Astrocyte (in vitro differentiated cells and primary cell): Measurements from ENCODE around the gene CYP2U1. TPM values are rescaled to one million over a fixed set of nuclear protein-coding genes. Genes with fewer than 3 reads are reported as not detected.
A peak's percentile ranks its signal among the peaks of the same experiment; 100 is the strongest.

Experiments
- DNase-seq: peaks from one replicate; pipeline ENCODE4 v3.0.0-alpha.2; 2010; ENCODE audit warnings: low read depth
- FAIRE-seq: peaks from 2 replicates; lab custom pipeline; 2011; peaks lifted over from hg19 to GRCh38; lab: Jason Lieb, UNC
- H2AFZ ChIP-seq: 2 replicates; pipeline ENCODE4 v1.6.0; 2012; ENCODE audit warnings: low read depth, low read length, inconsistent platforms
- H3K27ac ChIP-seq: 2 replicates; pipeline ENCODE4 v1.5.1; 2011; ENCODE audit warnings: low read depth, low read length, inconsistent platforms
- H3K27me3 ChIP-seq: 2 replicates; pipeline ENCODE4 v1.6.0; 2011; ENCODE audit warnings: low read length, inconsistent platforms; ENCODE audit not compliant: insufficient read depth
- H3K36me3 ChIP-seq: 2 replicates; pipeline ENCODE4 v1.5.1; 2011; ENCODE audit warnings: low read length, inconsistent platforms; ENCODE audit not compliant: insufficient read depth
- H3K4me1 ChIP-seq: 2 replicates; pipeline ENCODE4 v1.5.1; 2011; ENCODE audit warnings: low read length, inconsistent platforms; ENCODE audit not compliant: insufficient read depth
- H3K4me2 ChIP-seq: 2 replicates; pipeline ENCODE4 v1.6.0; 2012; ENCODE audit warnings: low read length, inconsistent platforms
- H3K4me3 ChIP-seq: 2 replicates; pipeline ENCODE4 v1.5.1; 2011; ENCODE audit warnings: low read depth, mild to moderate bottlenecking, low read length, inconsistent platforms; ENCODE audit not compliant: insufficient read depth
- H3K79me2 ChIP-seq: 2 replicates; pipeline ENCODE4 v1.6.0; 2012; ENCODE audit warnings: mild to moderate bottlenecking, low read length, inconsistent platforms; ENCODE audit not compliant: insufficient read depth
- H3K9ac ChIP-seq: 2 replicates; pipeline ENCODE4 v1.6.0; 2012; ENCODE audit warnings: mild to moderate bottlenecking, low read length, inconsistent platforms
- H3K9me3 ChIP-seq: 2 replicates; pipeline ENCODE4 v1.5.1; 2012; ENCODE audit warnings: low read depth, mild to moderate bottlenecking, low read length, inconsistent platforms; ENCODE audit not compliant: insufficient read depth
- H4K20me1 ChIP-seq: 2 replicates; pipeline ENCODE4 v1.6.0; 2012; ENCODE audit warnings: low read length, inconsistent platforms; ENCODE audit not compliant: insufficient read depth
- H3K27ac Mint-ChIP-seq: one replicate; pipeline ENCODE4 v1.8.0; 2021; ENCODE audit warnings: mild to moderate bottlenecking, mixed read lengths; ENCODE audit not compliant: unreplicated experiment
- H3K27me3 Mint-ChIP-seq: one replicate; pipeline ENCODE4 v1.8.0; 2021; ENCODE audit warnings: low read depth, mixed read lengths; ENCODE audit not compliant: unreplicated experiment
- H3K36me3 Mint-ChIP-seq: one replicate; pipeline ENCODE4 v1.8.0; 2021; ENCODE audit warnings: low read depth, mixed read lengths; ENCODE audit not compliant: unreplicated experiment
- H3K4me1 Mint-ChIP-seq: one replicate; pipeline ENCODE4 v1.8.0; 2021; ENCODE audit warnings: low read depth, mixed read lengths; ENCODE audit not compliant: unreplicated experiment
- H3K4me3 Mint-ChIP-seq: one replicate; pipeline ENCODE4 v1.8.0; 2021; ENCODE audit warnings: mild to moderate bottlenecking, moderate library complexity, mixed read lengths; ENCODE audit not compliant: unreplicated experiment
- H3K9me3 Mint-ChIP-seq: one replicate; pipeline ENCODE4 v1.8.0; 2021; ENCODE audit warnings: mild to moderate bottlenecking, mixed read lengths; ENCODE audit not compliant: unreplicated experiment
- EZH2 ChIP-seq: IDR thresholded peaks from 2 replicates; pipeline ENCODE4 v1.6.1; 2012; ENCODE audit warnings: mild to moderate bottlenecking, low read length, inconsistent platforms; ENCODE audit not compliant: insufficient read depth
- total RNA-seq: library from RNA; stranded (reverse); gene quantifications from 2 replicates; pipeline ENCODE4 v1.2.1, GENCODE V29; 2021
- TF ChIP-seq, protein P1 (sequence below): IDR thresholded peaks from 2 replicates; pipeline ENCODE4 v1.5.1; 2011; ENCODE audit warnings: low read depth, mild to moderate bottlenecking, inconsistent platforms, low read length, moderate library complexity; ENCODE audit not compliant: insufficient read depth

CYP2U1 gene
- total RNA-seq, 1 donor from 2014 or later: 7.6 TPM

DNA sequence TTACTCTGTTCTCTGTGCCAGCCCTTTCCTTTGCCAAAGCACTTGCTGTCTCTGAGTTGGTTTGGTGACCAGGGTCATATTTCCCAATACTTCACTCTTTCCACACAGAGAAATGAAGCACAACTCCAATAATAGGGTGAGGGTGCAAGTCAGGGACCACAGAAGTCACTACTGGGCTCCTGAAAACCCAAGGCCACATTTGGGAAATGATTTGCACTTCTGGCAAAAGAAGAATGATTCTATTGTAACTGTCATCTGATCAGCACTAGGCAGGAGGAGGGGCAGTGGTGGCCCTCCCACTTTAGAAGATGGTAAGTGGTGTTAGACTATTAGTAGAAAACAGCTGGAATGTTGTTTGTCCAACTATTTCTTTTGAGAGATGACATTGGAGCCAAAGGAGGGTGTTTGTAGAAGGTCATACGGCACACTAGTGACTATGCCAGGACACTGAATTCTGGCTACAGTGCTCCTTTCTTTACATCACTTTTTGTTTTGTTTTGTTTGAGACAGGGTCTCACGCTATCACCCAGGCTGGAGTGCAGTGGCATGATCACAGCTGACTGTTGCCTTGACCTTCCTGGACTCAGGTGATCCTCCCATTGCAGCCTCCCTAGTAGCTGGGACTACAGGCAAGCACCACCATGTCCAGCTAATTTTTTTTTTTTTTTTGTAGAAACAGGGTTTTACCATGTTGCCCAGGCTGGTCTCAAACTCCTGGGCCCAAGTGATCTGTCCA, 47.5 kb downstream of the CYP2U1 start:
- FAIRE-seq: no peak
- Histone ChIP-seq H3K79me2 (no peaks in the 10 kb centered on the region), H2AFZ (no peak overlapping the region), H3K9ac (no peak overlapping the region), H3K4me3 (no peak overlapping the region), H4K20me1 (no peaks in the 10 kb centered on the region), H3K27me3 (no peaks in the 10 kb centered on the region), H3K27ac (no peak overlapping the region), H3K4me2 (no peak overlapping the region), H3K36me3 (no peaks in the 10 kb centered on the region), H3K9me3 (no peaks in the 10 kb centered on the region), H3K4me1 (no peaks in the 10 kb centered on the region)
- Mint-ChIP-seq H3K36me3 (no peaks in the 10 kb centered on the region), H3K27me3 (no peaks in the 10 kb centered on the region), H3K4me3 (no peak overlapping the region), H3K9me3 (no peaks in the 10 kb centered on the region), H3K4me1 (no peaks in the 10 kb centered on the region), H3K27ac (no peak overlapping the region)
- TF ChIP-seq, protein P1, sequence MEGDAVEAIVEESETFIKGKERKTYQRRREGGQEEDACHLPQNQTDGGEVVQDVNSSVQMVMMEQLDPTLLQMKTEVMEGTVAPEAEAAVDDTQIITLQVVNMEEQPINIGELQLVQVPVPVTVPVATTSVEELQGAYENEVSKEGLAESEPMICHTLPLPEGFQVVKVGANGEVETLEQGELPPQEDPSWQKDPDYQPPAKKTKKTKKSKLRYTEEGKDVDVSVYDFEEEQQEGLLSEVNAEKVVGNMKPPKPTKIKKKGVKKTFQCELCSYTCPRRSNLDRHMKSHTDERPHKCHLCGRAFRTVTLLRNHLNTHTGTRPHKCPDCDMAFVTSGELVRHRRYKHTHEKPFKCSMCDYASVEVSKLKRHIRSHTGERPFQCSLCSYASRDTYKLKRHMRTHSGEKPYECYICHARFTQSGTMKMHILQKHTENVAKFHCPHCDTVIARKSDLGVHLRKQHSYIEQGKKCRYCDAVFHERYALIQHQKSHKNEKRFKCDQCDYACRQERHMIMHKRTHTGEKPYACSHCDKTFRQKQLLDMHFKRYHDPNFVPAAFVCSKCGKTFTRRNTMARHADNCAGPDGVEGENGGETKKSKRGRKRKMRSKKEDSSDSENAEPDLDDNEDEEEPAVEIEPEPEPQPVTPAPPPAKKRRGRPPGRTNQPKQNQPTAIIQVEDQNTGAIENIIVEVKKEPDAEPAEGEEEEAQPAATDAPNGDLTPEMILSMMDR: no peak
- no peak for DNase-seq

DNA sequence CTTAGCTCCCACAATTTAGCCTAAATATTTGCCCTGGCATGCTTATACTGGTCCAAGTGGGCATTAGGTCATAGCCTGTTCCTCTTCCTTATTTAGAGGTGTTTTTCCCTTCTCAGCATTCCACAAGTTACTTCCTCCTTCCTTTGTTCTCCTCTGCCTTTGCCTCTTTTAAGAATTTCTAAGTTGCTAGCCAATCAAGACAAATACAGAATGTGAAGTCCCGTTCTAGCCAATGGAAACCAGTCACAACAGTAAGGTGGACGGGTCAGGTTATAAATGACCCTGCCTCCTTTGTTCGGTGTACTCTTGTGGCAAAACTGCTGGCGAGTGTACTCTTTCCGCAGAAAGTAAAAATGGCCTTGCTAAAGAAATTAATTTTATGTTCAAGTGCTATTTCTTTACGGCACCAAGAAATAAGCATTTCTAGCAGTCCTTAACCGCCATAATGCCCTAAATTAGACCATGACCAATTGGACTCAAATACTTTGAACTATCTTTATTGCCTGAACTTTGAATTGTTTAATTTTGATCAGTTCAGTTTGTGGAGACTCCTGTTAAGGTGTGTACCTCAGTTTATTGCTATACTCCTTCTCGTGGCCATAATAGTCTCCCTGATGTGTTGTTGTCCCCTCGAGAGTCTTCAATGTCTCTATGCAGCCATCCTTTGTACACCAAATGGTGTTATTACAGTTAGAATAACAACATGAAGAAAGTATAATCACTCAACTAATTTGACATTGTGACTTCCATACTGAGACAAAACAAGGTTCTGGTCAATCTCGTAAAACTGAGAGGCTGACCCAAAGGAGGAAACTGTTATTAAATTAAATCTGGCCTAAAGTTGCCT, 56.8 kb downstream of the CYP2U1 start:
- H3K4me2 ChIP-seq: no peak overlapping the region
- peaks cover 11% of the 10 kb centered on the region for H4K20me1 ChIP-seq
- H3K4me1 ChIP-seq: peaks cover 5% of the 10 kb centered on the region
- no peak overlapping the region for H3K4me3 Mint-ChIP-seq
- no peaks in the 10 kb centered on the region for H3K27me3 Mint-ChIP-seq
- TF ChIP-seq, protein P1: no peak
- no peak for TF ChIP-seq EZH2
- no peaks in the 10 kb centered on the region for H3K27me3 ChIP-seq
- H3K9ac ChIP-seq: no peak overlapping the region
- H3K79me2 ChIP-seq: peaks cover 29% of the 10 kb centered on the region
- peak overlapping the region; percentile 80 for H3K27ac Mint-ChIP-seq
- H3K36me3 Mint-ChIP-seq: no peaks in the 10 kb centered on the region
- H3K9me3 Mint-ChIP-seq: no peaks in the 10 kb centered on the region
- H3K27ac ChIP-seq: no peak overlapping the region
- no peaks in the 10 kb centered on the region for H3K9me3 ChIP-seq
- H3K4me3 ChIP-seq: no peak overlapping the region
- no peak for DNase-seq
- FAIRE-seq: no peak
- peaks cover 6% of the 10 kb centered on the region for H3K4me1 Mint-ChIP-seq
- no peaks in the 10 kb centered on the region for H3K36me3 ChIP-seq
- no peak overlapping the region for H2AFZ ChIP-seq

DNA sequence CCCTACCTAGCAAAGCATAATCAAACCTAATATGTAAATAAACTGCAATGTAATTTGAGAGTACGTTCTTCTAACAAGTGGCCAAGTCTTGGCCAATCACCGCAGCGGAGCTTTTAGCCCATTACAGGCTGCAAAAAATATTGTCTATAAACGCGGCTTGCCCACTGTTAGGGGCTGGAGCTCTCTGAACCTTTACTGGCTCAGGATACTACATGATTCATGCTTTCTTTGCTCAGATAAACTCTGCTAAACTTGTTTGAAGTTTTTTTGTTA, 57.4 kb downstream of the CYP2U1 start:
- Mint-ChIP-seq H3K36me3 (no peaks in the 10 kb centered on the region), H3K4me1 (peaks cover 8% of the 10 kb centered on the region), H3K27me3 (no peaks in the 10 kb centered on the region), H3K27ac (no peak overlapping the region), H3K9me3 (no peaks in the 10 kb centered on the region), H3K4me3 (no peak overlapping the region)
- no peaks in the 10 kb centered on the region for H3K27me3 ChIP-seq
- H3K4me1 ChIP-seq: peaks cover 5% of the 10 kb centered on the region
- no peak for TF ChIP-seq EZH2
- TF ChIP-seq, protein P1: no peak
- DNase-seq (no peak), FAIRE-seq (no peak)
- H3K79me2 ChIP-seq: peaks cover 33% of the 10 kb centered on the region
- H3K9me3 ChIP-seq: no peaks in the 10 kb centered on the region
- H3K4me3 ChIP-seq: no peak overlapping the region
- no peak overlapping the region for H3K4me2 ChIP-seq
- H2AFZ ChIP-seq: no peak overlapping the region
- H3K27ac ChIP-seq: no peak overlapping the region
- H3K36me3 ChIP-seq: no peaks in the 10 kb centered on the region
- H3K9ac ChIP-seq: no peak overlapping the region
- peaks cover 11% of the 10 kb centered on the region for H4K20me1 ChIP-seq
